GM15510 (cell line): ENCODE measurements around the gene SEMA3E.

Experiments used
- POLR2A ChIP-seq: IDR thresholded peaks from 3 replicates; pipeline ENCODE4 v1.6.1; 2011; ENCODE audit warnings: borderline replicate concordance; ENCODE audit not compliant: insufficient read length; ENCODE audit errors: extremely low read depth

SEMA3E gene

GRCh38 chr7:83465643-83466042 lies 183.3 kb downstream of the SEMA3E start:
- TF ChIP-seq POLR2A = no peak

GRCh38 chr7:83457022-83457892 lies 191.7 kb downstream of the SEMA3E start:
- TF ChIP-seq POLR2A = no peak

- TF ChIP-seq POLR2A = no peak
These were observed 192.5 kb downstream of the SEMA3E start for GRCh38 chr7:83456413-83456812.

- no peak for TF ChIP-seq POLR2A
These were observed 193.3 kb downstream of the SEMA3E start for GRCh38 chr7:83455612-83456011.

- TF ChIP-seq POLR2A = no peak
These were observed 196.7 kb downstream of the SEMA3E start for GRCh38 chr7:83452256-83452655.

- TF ChIP-seq POLR2A = no peak
These were observed 197.4 kb downstream of the SEMA3E start for GRCh38 chr7:83451501-83452045.

- TF ChIP-seq POLR2A = no peak
These were observed 199.2 kb downstream of the SEMA3E start for GRCh38 chr7:83449781-83450180.

GRCh38 chr7:83447681-83448080 lies 201.3 kb downstream of the SEMA3E start:
- TF ChIP-seq POLR2A = no peak

- TF ChIP-seq POLR2A = no peak
These were observed 202.8 kb downstream of the SEMA3E start for GRCh38 chr7:83446102-83446669.

- TF ChIP-seq POLR2A = no peak
These were observed 206.0 kb downstream of the SEMA3E start for GRCh38 chr7:83442911-83443310.

GRCh38 chr7:83439026-83439425 lies 209.9 kb downstream of the SEMA3E start:
- TF ChIP-seq POLR2A = no peak

GRCh38 chr7:83429493-83429892 lies 219.4 kb downstream of the SEMA3E start:
- TF ChIP-seq POLR2A = no peak

- no peak for TF ChIP-seq POLR2A
These were observed 221.1 kb downstream of the SEMA3E start for GRCh38 chr7:83427884-83428283.

- no peak for TF ChIP-seq POLR2A
These were observed 222.6 kb downstream of the SEMA3E start for GRCh38 chr7:83426325-83426724.

- no peak for TF ChIP-seq POLR2A
These were observed 229.9 kb downstream of the SEMA3E start for GRCh38 chr7:83419013-83419412.

GRCh38 chr7:83415840-83416239 lies 233.1 kb downstream of the SEMA3E start:
- TF ChIP-seq POLR2A = no peak
